Frontal cortex (tissue), 4 donors: Measurements from ENCODE around the gene STAP2. TPM values are rescaled to one million over a fixed set of nuclear protein-coding genes. Genes with fewer than 3 reads are reported as not detected.
"Not testable (repeated sequence)": the region's sequence is repeated elsewhere in the genome, so short reads cannot be mapped to it uniquely, and the experiment has no call there.

ENCODE experiments used
- DNase-seq, 2 donors: peaks; one replicate each; pipeline ENCODE4 v3.0.0; 2012; ENCODE audit warnings: low spot score in 2 of 2
- FAIRE-seq: peaks from 2 replicates; lab custom pipeline; 2012; peaks lifted over from hg19 to GRCh38; lab: Jason Lieb, UNC
- total RNA-seq: library from RNA; depleted of rRNA; stranded (reverse); fragments of >200 nt; gene quantifications from one replicate; pipeline ENCODE4 v1.2.3, GENCODE V29; 2014
- donor health status: control.
- donor health status: control.
- donor health status: control.

The STAP2 gene
- total RNA-seq, 1 donor from 2014 or later = 0.82 TPM

DNA sequence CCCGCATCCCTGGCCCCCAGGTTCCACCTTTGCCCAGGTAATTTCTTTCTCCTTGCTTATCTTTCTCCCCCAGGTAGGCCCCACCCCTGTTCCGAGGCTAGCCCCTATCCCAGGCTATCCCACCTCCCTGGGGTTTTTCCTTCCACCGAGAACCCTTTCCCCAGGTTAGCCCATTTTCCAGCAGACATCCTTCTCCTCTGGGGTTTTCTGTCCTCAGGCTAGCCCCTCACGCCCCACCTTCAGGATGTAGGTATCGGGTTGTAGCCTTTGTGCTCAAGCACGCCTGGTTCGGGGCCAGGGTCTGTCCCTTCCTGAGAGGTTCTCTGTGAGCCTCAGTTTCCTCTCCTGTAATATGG lies 33.4 kb downstream of the STAP2 start:
- no peak for FAIRE-seq
- no peak for DNase-seq

DNA sequence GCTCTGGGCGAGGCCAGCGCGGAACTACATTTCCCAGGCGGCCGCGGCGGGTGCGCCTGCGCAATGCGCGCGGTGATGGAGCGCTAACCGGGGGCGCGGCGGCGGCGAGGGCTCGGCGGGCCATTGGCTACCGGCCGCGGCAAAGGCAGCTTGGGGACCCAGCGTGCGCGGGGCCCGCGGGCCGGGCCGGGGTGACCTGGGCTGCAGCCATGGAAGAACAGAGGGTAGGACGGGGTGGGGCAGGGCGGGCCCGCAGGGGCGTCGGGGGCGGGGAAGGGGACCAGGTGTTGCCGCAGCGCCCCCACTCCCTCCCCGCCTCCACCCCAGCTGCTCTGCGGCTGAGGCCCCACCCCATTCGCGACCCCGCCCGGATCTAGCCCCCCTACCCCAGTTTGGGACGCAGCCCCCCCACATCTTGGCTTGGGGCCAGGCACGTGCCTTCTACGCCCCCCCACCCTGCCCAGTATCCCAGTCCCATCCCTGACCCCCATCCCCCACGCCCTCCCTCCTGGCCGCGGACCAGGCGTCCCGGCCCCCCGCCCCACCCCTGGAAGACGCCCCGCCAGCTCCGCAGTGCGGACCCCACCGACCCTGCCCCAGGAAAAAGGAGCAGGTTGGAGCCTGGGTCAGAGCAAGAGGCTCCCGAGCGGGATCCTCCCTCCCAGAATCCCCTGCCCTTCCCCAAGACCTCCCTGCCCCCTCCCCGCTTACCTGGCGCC lies 33.9 kb downstream of the STAP2 start, which contains the start of gene FSD1:
FSD1 (plus strand) TSS at position 61 of the 719 bp plus-strand sequence; CDS start at position 210, 149 bp downstream.
- FAIRE-seq = no peak

DNA sequence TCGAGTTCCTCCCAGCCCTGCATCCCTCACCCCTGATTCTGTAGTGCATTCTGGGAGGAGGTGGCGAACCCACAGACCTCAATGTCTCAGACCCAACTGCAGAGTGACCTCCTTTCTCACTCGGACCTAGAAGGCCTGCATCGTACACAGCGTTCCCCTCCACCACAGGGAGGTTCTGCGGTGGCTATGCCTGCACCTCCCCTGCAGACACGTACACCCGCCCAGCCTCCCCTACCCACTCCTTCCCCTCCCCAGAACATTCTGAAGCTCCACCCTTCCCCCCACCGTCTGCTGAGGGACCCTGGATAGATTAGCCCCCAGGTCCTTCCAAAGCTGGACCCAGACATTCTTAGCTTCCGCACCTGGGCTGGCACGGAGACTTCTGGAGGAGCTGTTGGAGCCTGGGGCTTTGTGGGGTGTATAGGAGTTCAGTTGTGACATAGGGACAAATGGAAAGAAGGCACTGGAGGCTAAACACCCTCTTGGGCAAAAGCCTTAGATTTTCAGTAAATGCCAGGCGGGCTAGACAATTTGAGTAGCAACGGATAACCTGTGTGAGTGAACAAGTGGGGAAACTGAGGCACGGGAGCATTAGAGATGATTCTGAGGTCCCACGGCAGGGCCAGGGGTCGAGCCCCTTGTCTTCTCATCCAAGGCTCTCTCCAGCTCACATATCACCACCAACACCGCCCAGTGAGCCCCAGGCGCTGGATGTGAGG lies 34.6 kb downstream of the STAP2 start:
- FAIRE-seq = no peak

More for the DNA sequence above, 33.9 kb downstream of the STAP2 start, which contains the start of gene FSD1:
- DNase-seq = peak; percentile 83 to 89

DNA sequence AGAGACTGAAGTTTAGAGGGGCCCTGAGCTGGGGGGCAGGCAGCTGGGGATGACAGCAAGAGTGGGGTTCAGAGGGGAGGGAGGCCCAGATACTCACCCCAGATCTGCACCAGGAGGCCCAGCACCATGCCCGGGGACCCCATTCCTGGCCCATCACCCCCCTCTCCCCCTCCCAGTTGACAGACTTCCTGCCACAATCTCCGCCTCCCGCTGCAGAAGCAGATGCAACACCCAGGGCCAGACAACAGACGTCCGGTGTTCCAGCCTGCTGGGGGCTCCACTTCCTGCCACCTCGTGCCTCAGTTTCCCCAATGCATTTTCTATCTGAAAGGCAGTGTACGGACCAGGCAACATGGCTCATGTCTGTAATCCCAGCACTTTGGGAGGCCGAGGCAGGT lies 36.4 kb downstream of the STAP2 start, which contains the start of gene TMIGD2:
TMIGD2 (minus strand) TSS at position 147 of the 398 bp plus-strand sequence; CDS start at position 143, 4 bp downstream.
- no peak for DNase-seq
- no peak for FAIRE-seq

More for the DNA sequence above, 34.6 kb downstream of the STAP2 start:
- no peak for DNase-seq

DNA sequence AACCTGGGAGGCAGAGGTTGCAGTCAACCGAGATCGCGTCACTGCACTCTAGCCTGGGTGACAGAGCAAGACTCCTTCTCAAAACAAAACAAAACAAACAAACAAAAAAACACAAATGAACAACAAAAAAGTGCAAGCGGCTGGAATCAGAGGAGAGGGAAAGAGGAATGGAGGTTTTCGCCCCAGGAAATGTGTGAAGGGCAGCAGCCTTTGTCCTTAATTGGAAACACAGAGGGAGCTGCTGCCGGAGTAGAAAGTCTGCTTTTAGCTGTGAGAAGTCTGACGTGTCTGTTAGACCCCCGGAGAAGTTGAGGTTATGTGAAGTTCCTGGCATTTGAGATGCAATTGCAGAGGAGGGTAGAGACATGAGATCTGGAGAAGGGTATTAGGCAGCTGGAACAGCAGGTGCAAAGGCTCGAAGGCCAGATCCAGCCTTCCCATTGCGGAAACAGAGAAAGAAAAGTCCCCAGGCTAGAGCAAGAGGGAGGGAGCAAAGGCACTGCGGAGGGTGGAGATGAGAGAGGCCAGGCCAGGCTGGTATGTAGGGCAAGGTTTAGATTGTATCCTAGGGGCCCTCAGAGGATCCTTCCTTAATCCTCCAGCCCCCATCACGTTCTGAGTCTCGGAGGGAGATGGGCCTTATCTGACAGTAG lies 36.9 kb downstream of the STAP2 start:
- no peak for FAIRE-seq
- no peak for DNase-seq

DNA sequence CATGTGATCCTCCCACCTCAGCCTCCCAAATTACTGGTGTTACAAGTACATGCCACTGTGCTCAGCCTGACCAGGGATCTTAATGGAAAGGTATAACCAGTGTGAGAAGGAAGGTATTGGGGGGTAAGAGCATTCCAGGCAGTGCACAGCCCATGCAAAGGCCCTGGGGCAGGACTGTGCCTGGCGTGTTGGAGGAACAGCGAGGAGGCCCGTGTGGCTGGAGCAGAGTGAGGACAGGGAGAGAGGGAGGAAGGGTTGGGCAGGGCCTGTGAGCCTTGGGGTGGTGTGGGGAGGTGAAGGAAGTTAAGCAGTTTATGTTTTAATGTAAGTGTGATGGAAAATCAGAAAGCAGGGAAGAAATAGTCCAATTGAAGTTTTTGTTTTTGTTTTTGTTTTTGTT lies 38.0 kb downstream of the STAP2 start:
- FAIRE-seq = no peak
- DNase-seq = no peak

GRCh38 chr19:4298810-4299550 lies 39.6 kb downstream of the STAP2 start:
- FAIRE-seq (no peak), DNase-seq (no peak)

DNA sequence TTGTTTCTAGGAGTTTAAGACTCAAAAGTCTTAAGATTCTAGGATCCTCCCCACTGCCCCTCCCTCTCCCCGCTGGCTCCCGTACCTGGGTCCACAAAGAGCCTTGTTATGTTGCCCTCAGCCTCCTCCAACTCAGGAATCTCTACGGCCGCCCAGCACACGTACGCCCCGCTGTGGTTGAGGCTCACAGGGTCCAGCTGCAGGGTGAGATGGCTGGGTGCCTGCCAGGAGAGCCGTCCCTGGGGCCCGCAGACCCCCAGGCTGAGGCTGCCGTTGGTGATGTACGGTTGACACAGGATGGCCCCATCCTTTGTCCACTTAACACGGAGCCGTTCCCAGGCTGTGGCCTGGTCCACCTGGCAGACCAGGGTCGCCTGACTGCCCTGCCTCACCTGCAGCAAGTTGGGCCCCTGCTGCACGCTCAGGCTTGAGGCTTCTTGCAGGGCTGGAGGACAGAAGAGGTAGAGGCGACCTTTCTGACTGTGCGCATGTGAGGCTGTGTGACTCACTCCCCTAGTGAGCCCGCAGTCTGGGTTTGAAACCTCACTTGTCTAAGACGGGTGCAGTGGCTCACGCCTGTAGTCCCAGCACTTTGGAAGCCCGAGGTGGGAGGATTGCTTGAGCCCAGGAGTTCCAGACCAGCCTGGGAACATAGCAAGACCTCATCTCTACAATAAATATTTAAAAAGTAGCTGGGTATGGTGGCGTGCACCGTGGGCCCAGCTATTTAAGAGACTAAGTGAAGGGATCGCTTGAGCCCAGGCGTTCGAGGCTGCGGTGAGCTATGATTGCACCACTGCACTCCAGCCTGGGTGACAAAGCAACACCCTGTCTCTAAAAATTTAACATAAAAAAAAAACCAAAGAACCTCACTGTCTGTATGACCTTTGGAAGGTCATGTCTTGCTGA lies 40.5 kb downstream of the STAP2 start:
- no peak for DNase-seq
- FAIRE-seq = no peak

- no peak for FAIRE-seq
- peak; percentile 74 to 78 for DNase-seq
These were observed 42.5 kb downstream of the STAP2 start for GRCh38 chr19:4295972-4296771.

- FAIRE-seq (no peak), DNase-seq (no peak)
These were observed 44.2 kb downstream of the STAP2 start for GRCh38 chr19:4294389-4294788.

DNA sequence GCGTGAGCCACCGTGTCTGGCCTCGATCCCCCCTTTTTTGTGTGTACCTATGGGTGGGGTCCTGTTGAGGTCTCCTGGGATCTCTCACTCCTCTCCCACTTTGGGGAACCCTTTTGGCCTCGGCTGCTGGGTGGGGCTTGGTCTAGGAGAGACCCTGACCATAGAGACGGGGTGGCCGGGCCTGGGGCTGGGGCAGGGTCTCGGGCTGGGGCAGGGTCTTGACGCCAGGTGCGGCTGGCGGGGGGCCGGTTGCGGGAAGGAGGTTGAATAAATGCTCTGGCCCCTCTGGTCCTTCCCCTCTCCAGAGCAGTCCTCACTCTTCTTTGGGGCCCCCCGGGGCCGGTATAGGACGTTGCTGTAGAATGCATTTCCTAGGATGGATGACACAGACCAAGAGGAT lies 46.1 kb downstream of the STAP2 start:
- FAIRE-seq = no peak
- DNase-seq = no peak

- no peak for FAIRE-seq
- DNase-seq = no peak
These were observed 47.4 kb downstream of the STAP2 start for GRCh38 chr19:4291184-4291732.

DNA sequence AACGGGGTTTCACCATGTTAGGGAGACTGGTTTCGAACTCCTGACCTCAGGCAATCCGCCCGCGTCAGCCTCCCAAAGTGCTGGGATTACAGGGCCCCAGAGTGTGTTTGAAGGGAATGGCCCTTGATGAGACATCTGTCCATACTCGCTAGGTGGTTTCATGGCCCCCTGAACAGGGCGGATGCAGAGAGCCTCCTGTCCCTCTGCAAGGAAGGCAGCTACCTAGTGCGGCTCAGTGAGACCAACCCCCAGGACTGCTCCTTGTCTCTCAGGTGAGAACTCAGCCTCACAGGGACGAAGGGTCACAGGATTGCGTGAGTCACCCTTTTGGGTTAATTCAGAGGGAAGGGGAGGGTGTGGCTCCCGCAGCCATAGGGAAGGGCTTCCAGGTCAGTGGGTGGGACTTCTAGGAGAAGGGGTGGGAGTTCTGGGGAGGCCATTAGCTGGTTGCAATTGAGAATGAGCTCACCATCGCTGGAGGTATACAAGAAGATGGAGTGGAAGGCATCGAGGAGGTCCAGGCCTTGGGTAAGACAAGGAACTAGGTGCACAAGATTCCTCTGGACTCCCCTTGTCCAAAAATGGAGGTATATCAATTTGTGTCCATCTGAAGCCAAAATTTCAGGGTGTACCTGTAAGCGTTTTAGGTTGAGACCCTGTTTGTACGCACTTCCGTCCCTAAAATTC lies 50.4 kb downstream of the STAP2 start:
- DNase-seq = no peak
- no peak for FAIRE-seq

DNA sequence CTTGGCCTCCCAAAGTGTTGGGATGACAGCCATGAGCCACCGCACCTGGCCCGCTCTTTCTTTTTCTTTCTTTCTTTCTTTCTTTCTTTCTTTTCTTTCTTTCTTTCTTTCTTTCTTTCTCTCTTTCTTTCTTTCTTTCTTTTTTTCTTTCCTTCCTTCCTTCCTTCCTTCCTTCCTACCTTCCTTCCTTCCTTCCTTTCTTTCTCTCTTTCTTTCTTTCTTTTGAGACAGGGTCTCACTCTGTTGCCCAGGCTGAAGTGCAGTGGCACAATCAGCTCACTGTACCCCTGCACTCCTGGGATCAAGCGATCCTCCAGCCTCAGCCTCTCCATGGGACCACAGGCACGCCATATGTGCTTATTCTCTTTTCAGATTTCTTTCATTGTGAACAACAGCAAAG lies 52.5 kb downstream of the STAP2 start:
- not testable (repeated sequence) for DNase-seq, FAIRE-seq

- no peak for DNase-seq
- FAIRE-seq = no peak
These were observed 53.7 kb downstream of the STAP2 start for GRCh38 chr19:4284974-4285373.

- FAIRE-seq (no peak), DNase-seq (no peak)
These were observed 54.3 kb downstream of the STAP2 start for GRCh38 chr19:4284176-4284958.
